ENCODE data around the gene C4orf50.
A peak's percentile ranks its signal among the peaks of the same experiment; 100 is the strongest.

Gene C4orf50

DNA sequence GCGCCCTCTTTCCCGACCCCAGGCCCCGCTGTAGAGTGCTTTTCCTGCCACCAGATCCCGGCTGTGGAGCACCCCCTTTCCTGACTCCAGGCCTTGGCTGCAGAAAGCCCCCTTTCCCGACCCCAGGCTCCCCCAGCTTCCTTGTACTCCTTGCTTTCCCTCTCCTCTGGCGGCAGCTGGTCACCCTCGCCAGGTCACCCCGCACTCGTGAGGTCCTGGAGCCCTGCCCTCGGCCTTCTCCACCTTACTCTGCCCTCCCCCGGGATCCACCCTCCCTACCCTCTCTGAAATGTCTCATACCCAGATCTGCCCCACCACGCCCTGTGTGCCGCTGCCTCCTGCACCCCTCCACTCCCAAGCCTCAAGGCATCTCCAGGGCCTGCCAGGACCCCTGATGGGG, 25.0 kb upstream of the C4orf50 start:
- no peak for DNase-seq

- DNase-seq, result no peak
Observed at GRCh38 chr4:6042293-6043063, 24.2 kb upstream of the C4orf50 start.

DNA sequence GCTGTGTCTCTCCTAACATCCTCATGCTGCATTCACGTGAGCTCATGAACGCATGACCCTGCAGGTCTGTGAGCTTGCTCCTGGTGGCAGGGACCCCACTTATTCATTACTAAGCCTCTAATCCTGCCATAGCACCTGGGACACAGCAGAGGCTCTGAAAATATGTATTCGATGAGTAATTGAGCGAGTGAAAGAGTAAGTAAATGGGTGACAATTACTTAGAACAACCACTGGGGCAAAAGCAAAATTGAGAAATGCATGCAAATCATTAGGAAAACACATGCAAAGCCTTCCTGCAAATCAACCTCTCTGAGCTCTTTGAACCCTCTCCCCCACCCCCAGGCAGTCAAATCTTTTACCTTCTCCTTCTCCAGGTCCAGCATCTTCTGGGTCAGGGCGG, 23.6 kb upstream of the C4orf50 start:
- no peak for DNase-seq

DNA sequence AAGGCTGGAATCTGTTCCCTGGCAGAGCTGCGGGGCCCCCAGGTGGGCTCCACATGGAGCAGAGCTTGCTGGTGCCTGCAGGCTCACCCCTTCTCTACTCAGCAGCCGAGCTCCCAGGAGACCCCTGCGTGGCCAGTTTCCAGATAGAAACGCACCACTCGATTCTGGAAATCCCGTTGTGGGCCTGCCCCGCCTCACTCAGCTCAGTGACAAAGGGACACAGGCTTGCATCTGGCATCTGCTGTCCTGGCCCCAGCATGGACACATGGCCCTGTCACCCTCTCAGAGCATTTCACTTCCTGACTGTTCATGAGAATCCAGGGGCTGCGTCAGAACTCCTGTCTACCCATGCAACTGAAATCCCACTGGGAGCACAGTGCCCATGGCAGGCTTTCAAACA, 20.5 kb upstream of the C4orf50 start:
- no peak for DNase-seq

DNA sequence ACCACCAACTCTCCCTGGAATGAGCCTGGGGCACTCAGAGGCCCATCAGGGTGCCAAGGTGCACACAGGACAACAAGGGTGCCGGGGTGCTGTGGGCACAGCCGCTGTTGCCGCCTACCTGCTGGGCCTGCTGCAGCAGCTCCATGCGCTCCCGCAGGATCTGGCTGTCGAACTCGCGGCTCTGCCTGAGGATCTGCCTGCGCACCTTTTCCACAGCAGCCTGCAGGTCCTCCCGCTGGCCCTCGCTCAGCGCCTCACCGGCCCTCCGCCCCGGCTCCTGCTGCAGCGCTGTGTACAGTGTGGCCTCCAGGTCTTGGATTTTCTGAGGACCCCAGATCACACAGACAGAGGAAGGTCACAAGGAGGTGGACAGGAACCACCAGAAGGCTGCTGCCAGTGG, 17.6 kb upstream of the C4orf50 start:
- DNase-seq, result no peak

- DNase-seq, result no peak
Observed at GRCh38 chr4:6033381-6033780, 15.2 kb upstream of the C4orf50 start.

- DNase-seq, result no peak
Observed at GRCh38 chr4:6032249-6033244, 14.3 kb upstream of the C4orf50 start.

GRCh38 chr4:6031846-6032245, 13.6 kb upstream of the C4orf50 start:
- no peak for DNase-seq

DNA sequence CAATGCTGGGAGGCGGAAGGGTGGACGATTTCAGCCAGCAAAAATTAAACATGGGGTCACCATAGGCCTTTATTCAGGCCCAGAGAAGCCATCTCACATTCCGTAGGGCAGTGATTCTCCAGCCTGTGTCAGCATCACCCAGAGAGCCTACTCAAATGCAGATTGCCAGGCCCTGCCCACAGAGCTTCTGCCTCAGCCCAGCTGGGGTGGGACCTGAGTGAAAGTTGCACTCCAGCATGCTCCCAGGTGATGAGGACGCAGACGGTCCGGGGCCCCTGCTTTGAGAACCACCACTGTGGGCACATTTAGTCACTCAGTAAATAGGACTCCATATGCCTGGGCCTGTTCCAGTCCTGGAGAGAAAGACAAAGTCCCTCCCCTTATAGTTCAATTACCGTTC, 12.4 kb upstream of the C4orf50 start:
- DNase-seq, result no peak

- DNase-seq, result no peak
Observed at GRCh38 chr4:6029254-6029653, 11.0 kb upstream of the C4orf50 start.

GRCh38 chr4:6028168-6028567, 9.9 kb upstream of the C4orf50 start:
- DNase-seq, result no peak

GRCh38 chr4:6027392-6027791, 9.2 kb upstream of the C4orf50 start:
- no peak for DNase-seq

DNA sequence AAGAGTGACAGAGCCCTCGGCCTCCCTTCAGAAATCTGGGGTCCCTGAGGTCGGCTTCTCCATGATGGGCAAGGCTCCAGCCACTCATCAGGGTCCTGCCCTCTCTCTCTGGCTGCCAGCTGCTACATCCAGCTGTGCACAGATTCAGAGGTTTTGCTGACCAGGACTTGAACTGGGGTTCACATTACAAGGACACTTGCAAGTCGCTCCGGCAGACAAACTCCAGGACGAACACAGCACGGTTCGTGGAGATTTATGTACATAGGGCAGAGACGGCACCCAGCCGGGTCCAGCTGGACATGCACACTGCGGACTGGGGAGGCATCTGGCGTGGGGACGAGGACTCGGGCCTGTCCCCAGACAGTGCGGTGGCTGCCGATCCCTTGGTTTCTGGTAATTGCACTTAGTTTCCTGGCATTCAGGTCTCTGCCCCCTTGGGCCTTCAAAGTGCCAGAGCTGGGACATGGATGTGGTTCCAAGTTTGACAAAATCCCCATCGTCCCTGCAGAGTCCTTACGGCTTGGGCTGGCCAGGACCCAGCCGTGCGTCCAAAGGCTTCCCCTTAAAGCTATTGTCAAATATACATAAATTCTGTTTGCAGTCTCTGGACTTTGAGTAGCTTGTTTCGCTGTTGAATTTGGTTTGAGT, 6.2 kb upstream of the C4orf50 start:
- no peak for DNase-seq

DNA sequence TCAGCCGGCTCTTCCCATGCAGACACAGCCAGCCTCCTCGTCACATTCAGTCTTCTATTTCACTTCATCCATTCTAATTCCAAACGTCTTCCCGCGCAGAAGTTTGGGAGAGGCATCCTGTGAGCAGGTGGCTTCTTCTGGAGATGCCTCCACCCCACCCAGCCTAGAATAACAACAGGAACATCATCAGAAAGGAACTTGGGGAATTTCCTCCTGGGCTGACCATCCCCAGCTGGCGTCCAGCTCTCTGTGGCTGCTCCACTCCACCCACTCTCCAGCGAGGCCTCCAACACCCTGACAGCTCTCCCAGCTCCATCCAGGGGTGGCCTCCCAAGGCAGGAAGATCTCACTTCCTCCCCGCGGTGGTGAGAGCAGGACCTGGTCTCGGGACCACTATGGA, 5.5 kb upstream of the C4orf50 start:
- DNase-seq, result no peak

DNA sequence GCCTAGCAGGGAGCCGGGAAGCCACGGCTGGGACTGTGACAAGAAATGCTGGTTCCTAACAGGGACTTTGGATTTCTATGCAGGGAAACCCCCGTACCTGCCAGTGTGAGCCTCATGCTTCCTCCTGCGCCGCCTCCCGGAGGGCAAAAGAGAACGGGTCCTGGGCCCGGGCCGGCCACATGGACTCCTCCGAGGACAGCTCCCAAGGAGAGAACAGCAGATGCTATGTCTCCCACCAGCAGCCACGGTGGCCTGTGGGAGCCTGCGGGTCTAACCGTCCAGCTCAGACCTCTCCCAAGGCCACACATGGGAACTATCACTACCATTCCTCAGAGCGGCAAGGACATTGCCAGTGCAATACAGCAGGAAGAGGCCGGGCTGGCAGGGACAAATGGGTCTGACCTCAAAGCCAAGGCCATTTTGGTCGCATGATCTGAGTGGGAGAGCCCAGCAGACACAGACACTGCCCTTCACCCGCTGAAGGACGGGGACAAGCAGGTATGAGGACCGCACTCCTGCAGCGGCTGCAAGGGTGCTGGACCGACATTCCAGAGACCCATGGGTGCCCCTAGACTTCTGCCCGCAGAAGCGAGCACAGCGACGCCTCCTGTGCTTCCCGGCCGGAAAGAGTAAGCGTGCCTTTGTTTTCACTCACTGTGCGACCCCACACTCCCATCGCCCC, 4.5 kb upstream of the C4orf50 start:
- no peak for DNase-seq

DNA sequence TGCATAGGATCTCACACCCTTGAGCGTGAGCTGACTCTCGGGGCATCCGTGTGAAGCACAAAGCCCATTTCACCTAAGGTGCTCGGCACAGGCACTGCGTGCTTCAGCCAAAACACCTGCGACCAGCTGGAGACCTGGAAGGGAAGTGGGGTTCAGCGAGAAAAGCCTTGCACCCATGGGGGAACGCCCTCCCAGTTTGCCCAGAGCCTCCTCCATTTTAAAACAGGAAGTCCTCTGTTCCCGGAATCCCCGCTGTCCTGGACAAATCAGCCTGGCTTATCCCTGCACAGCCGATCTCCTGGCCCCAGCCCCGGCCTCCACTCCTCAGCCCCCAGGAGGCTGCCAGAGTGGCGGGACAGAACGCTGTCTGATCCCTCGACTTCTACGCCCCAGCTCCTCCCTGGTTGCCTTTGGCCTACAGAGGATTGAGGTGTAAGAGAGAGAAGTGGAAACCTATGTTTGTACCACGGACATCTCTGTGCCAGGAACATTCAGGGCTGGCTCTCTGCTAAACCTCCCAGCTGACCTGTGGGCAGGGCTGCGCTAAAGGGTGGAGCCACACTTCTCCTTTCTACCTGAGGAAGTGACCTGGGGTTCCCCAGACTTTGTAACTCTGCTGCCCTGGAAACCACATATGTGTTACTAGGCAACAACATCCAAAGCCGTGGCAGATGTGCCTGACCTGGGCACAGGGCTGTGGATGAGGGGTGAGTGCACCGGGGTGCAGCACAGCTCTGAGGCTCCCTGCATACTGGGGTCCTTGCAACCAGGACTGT, 3.8 kb upstream of the C4orf50 start:
- no peak for DNase-seq

- no peak for DNase-seq
Observed at GRCh38 chr4:6020613-6021012, 2.4 kb upstream of the C4orf50 start.

- DNase-seq, result peak; percentile 37
Observed at GRCh38 chr4:6019316-6020263, 1.4 kb upstream of the C4orf50 start.

DNA sequence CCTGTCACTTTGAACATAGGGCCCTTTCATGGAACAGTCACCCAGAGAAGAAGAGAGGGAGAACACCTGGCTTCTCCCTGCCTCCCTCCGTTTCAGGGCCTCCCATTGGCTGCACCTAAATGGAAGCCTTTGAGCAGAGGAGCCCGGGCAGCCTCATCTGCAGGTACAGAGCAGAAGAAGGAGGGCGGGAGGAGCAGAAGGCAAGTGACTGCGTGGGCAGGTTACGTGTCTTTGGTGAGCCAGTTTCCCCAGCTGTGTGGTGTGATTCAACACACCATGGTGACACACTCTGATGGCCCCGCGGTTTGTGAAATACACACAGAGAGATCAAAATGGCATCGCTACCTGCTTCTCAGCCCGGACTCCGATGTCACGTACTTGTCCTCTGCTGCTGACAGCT, 431 bp downstream of the C4orf50 start:
- DNase-seq, result no peak

GRCh38 chr4:6017030-6017429, 1.2 kb downstream of the C4orf50 start:
- DNase-seq, result no peak

GRCh38 chr4:6013564-6013963, 4.7 kb downstream of the C4orf50 start:
- DNase-seq, result no peak
